ENCODE measurements around the gene TEX19. TPM values are rescaled to one million over a fixed set of nuclear protein-coding genes. Genes with fewer than 3 reads are reported as not detected.
A peak's percentile ranks its signal among the peaks of the same experiment; 100 is the strongest.

The TEX19 gene
- total RNA-seq, 2 experiments from 2014 or later: not detected

- H3K36me3 Mint-ChIP-seq: peaks cover 6% of the 10 kb centered on the region
- ATAC-seq (ENCODE audit: low read depth): no peak
- no peaks in the 10 kb centered on the region for H3K9me3 Mint-ChIP-seq
- no peaks in the 10 kb centered on the region for H3K27me3 Mint-ChIP-seq
- no peak for DNase-seq
- H3K4me3 Mint-ChIP-seq: no peak overlapping the region
- POLR2A ChIA-PET: no interaction called here
- no peak overlapping the region for H3K27ac Mint-ChIP-seq
- H3K4me1 Mint-ChIP-seq: peaks cover 12% of the 10 kb centered on the region
These were observed 37.8 kb downstream of the TEX19 start for GRCh38 chr17:82396601-82397435.

GRCh38 chr17:82397449-82398335 lies 38.6 kb downstream of the TEX19 start:
- Mint-ChIP-seq H3K9me3 (no peaks in the 10 kb centered on the region), H3K36me3 (peaks cover 7% of the 10 kb centered on the region), H3K27me3 (no peaks in the 10 kb centered on the region), H3K4me3 (no peak overlapping the region), H3K27ac (no peak overlapping the region), H3K4me1 (peaks cover 13% of the 10 kb centered on the region)
- POLR2A ChIA-PET: no interaction called here
- DNase-seq: no peak
- ATAC-seq (ENCODE audit: low read depth): no peak

GRCh38 chr17:82399041-82399441 lies 40.0 kb downstream of the TEX19 start:
- H3K4me1 Mint-ChIP-seq: peaks cover 13% of the 10 kb centered on the region
- H3K9me3 Mint-ChIP-seq: no peaks in the 10 kb centered on the region
- no peak for ATAC-seq (ENCODE audit: low read depth)
- no peak for DNase-seq
- no peak overlapping the region for H3K27ac Mint-ChIP-seq
- H3K36me3 Mint-ChIP-seq: peaks cover 15% of the 10 kb centered on the region
- no peaks in the 10 kb centered on the region for H3K27me3 Mint-ChIP-seq
- no peak overlapping the region for H3K4me3 Mint-ChIP-seq
- POLR2A ChIA-PET: interaction anchor here (1.1 to 1.5 kb wide), 2 partner anchors 21 to 59 kb away, joined by 3 read pairs; no protein-coding TSS in a partner anchor

GRCh38 chr17:82399601-82400101 lies 40.6 kb downstream of the TEX19 start:
- H3K4me3 Mint-ChIP-seq: no peak overlapping the region
- peaks cover 15% of the 10 kb centered on the region for H3K36me3 Mint-ChIP-seq
- H3K27me3 Mint-ChIP-seq: no peaks in the 10 kb centered on the region
- POLR2A ChIA-PET: interaction anchor here (1.1 to 1.5 kb wide), 2 partner anchors 20 to 58 kb away, joined by 3 read pairs; no protein-coding TSS in a partner anchor
- no peaks in the 10 kb centered on the region for H3K9me3 Mint-ChIP-seq
- no peak overlapping the region for H3K27ac Mint-ChIP-seq
- DNase-seq (no peak), ATAC-seq (ENCODE audit: low read depth) (no peak)
- H3K4me1 Mint-ChIP-seq: peaks cover 13% of the 10 kb centered on the region

- H3K36me3 Mint-ChIP-seq: peaks cover 16% of the 10 kb centered on the region
- H3K27me3 Mint-ChIP-seq: no peaks in the 10 kb centered on the region
- no peak overlapping the region for H3K4me3 Mint-ChIP-seq
- H3K4me1 Mint-ChIP-seq: peaks cover 13% of the 10 kb centered on the region
- DNase-seq: no peak
- no peak overlapping the region for H3K27ac Mint-ChIP-seq
- POLR2A ChIA-PET: interaction anchor here (1.0 to 1.5 kb wide), 3 partner anchors 19 to 58 kb away, joined by 3 read pairs; no protein-coding TSS in a partner anchor
- H3K9me3 Mint-ChIP-seq: no peaks in the 10 kb centered on the region
- no peak for ATAC-seq (ENCODE audit: low read depth)
These were observed 41.2 kb downstream of the TEX19 start for GRCh38 chr17:82400206-82400605.

- Mint-ChIP-seq H3K27ac (peak overlapping the region; percentile 87), H3K9me3 (no peaks in the 10 kb centered on the region), H3K4me1 (peaks cover 13% of the 10 kb centered on the region), H3K27me3 (no peaks in the 10 kb centered on the region), H3K36me3 (peaks cover 15% of the 10 kb centered on the region), H3K4me3 (peak overlapping the region; percentile 86)
- POLR2A ChIA-PET: interaction anchor here (1.0 kb wide), 1 partner anchor 28 kb away, joined by 3 read pairs; no protein-coding TSS in a partner anchor
- DNase-seq: peak; percentile 71
- ATAC-seq (ENCODE audit: low read depth): peak; percentile 82
These were observed 41.8 kb downstream of the TEX19 start for GRCh38 chr17:82400830-82401229.

- no peak for ATAC-seq (ENCODE audit: low read depth)
- Mint-ChIP-seq H3K27me3 (no peaks in the 10 kb centered on the region), H3K9me3 (no peaks in the 10 kb centered on the region), H3K27ac (no peak overlapping the region), H3K4me1 (peaks cover 19% of the 10 kb centered on the region), H3K4me3 (no peak overlapping the region), H3K36me3 (peaks cover 14% of the 10 kb centered on the region)
- POLR2A ChIA-PET: no interaction called here
- DNase-seq: no peak
These were observed 43.8 kb downstream of the TEX19 start for GRCh38 chr17:82402865-82403264.

- DNase-seq: no peak
- Mint-ChIP-seq H3K4me3 (no peak overlapping the region), H3K4me1 (peaks cover 19% of the 10 kb centered on the region), H3K9me3 (no peaks in the 10 kb centered on the region), H3K27ac (no peak overlapping the region), H3K36me3 (peaks cover 14% of the 10 kb centered on the region), H3K27me3 (no peaks in the 10 kb centered on the region)
- no peak for ATAC-seq (ENCODE audit: low read depth)
- POLR2A ChIA-PET: interaction anchor here (0.7 kb wide), 1 partner anchor 13 kb away, joined by 3 read pairs; no protein-coding TSS in a partner anchor
These were observed 44.9 kb downstream of the TEX19 start for GRCh38 chr17:82403662-82404660.

GRCh38 chr17:82405051-82405450 lies 46.0 kb downstream of the TEX19 start:
- no peaks in the 10 kb centered on the region for H3K27me3 Mint-ChIP-seq
- no peak for ATAC-seq (ENCODE audit: low read depth)
- no peak overlapping the region for H3K4me3 Mint-ChIP-seq
- DNase-seq: no peak
- H3K36me3 Mint-ChIP-seq: peaks cover 14% of the 10 kb centered on the region
- no peak overlapping the region for H3K27ac Mint-ChIP-seq
- H3K4me1 Mint-ChIP-seq: peaks cover 19% of the 10 kb centered on the region
- H3K9me3 Mint-ChIP-seq: no peaks in the 10 kb centered on the region
- POLR2A ChIA-PET: interaction anchor here (0.7 kb wide), 1 partner anchor 14 kb away, joined by 3 read pairs; no protein-coding TSS in a partner anchor

- H3K27me3 Mint-ChIP-seq: no peaks in the 10 kb centered on the region
- no peak overlapping the region for H3K27ac Mint-ChIP-seq
- no peaks in the 10 kb centered on the region for H3K9me3 Mint-ChIP-seq
- H3K36me3 Mint-ChIP-seq: peaks cover 13% of the 10 kb centered on the region
- DNase-seq (no peak), ATAC-seq (ENCODE audit: low read depth) (no peak)
- H3K4me3 Mint-ChIP-seq: no peak overlapping the region
- POLR2A ChIA-PET: interaction anchor here (0.8 kb wide), 1 partner anchor 41 kb away, joined by 4 read pairs; no protein-coding TSS in a partner anchor
- H3K4me1 Mint-ChIP-seq: peaks cover 12% of the 10 kb centered on the region
These were observed 47.2 kb downstream of the TEX19 start for GRCh38 chr17:82406131-82406671.

- ATAC-seq (ENCODE audit: low read depth): no peak
- POLR2A ChIA-PET: interaction anchor here (0.8 kb wide), 1 partner anchor 42 kb away, joined by 4 read pairs; no protein-coding TSS in a partner anchor
- Mint-ChIP-seq H3K9me3 (no peaks in the 10 kb centered on the region), H3K27ac (no peak overlapping the region), H3K4me1 (peaks cover 6% of the 10 kb centered on the region), H3K4me3 (no peak overlapping the region), H3K36me3 (peaks cover 9% of the 10 kb centered on the region), H3K27me3 (no peaks in the 10 kb centered on the region)
- no peak for DNase-seq
These were observed 48.2 kb downstream of the TEX19 start for GRCh38 chr17:82407255-82407654.

Data from activated naive CD8-positive, alpha-beta T cell treated with anti-CD3 and anti-CD28 coated beads, Interleukin-2, amount 10 ng/mL, durations not matched to agents 7 days and 5 days (primary cell).